H9 (cell line): ENCODE results near the gene UST. TPM values are rescaled to one million over a fixed set of nuclear protein-coding genes. Genes with fewer than 3 reads are reported as not detected.

ENCODE experiments used
- DNase-seq: peaks from one replicate; pipeline ENCODE4 v3.0.0-alpha.2; 2017
- H2AFZ ChIP-seq: one replicate; pipeline ENCODE4 v1.6.1; 2013; ENCODE audit warnings: mild to moderate bottlenecking, low read length, control low read depth, moderate library complexity
- H2AK5ac ChIP-seq: 2 replicates; pipeline ENCODE4 v1.6.1; 2013; ENCODE audit warnings: low read length, control low read depth, mixed read lengths; ENCODE audit not compliant: insufficient read length
- H2BK120ac ChIP-seq: one replicate; pipeline ENCODE4 v1.6.1; 2013; ENCODE audit warnings: low read depth, mild to moderate bottlenecking, low read length, control low read depth, inconsistent platforms; ENCODE audit not compliant: poor library complexity, severe bottlenecking
- H2BK12ac ChIP-seq: 2 replicates; pipeline ENCODE4 v1.6.1; 2013; ENCODE audit warnings: low read length, control low read depth, mixed read lengths, low read depth; ENCODE audit not compliant: insufficient read length
- H2BK15ac ChIP-seq: 2 replicates; pipeline ENCODE4 v1.6.1; 2013; ENCODE audit warnings: low read depth, low read length, control low read depth
- H2BK20ac ChIP-seq: one replicate; pipeline ENCODE4 v1.6.1; 2013; ENCODE audit warnings: low read depth, mild to moderate bottlenecking, low read length, control low read depth, inconsistent platforms; ENCODE audit not compliant: poor library complexity, severe bottlenecking
- H2BK5ac ChIP-seq: 2 replicates; pipeline ENCODE4 v1.6.1; 2013; ENCODE audit warnings: low read length, control low read depth, mixed read lengths; ENCODE audit not compliant: insufficient read length
- H3K14ac ChIP-seq: 2 replicates; pipeline ENCODE4 v1.6.1; 2013; ENCODE audit warnings: low read length, control low read depth; ENCODE audit not compliant: insufficient read depth
- H3K18ac ChIP-seq: 2 replicates; pipeline ENCODE4 v1.6.1; 2013; ENCODE audit warnings: low read depth, mild to moderate bottlenecking, mixed read lengths, low read length, control low read depth; ENCODE audit not compliant: insufficient read length
- H3K23ac ChIP-seq: 2 replicates; pipeline ENCODE4 v1.6.1; 2013; ENCODE audit warnings: low read length, control low read depth, mixed read lengths, low read depth; ENCODE audit not compliant: insufficient read length
- H3K23me2 ChIP-seq: 2 replicates; pipeline ENCODE4 v1.6.1; 2013; ENCODE audit warnings: low read depth, mild to moderate bottlenecking, mixed read lengths, low read length, control low read depth; ENCODE audit not compliant: insufficient read length, poor library complexity, severe bottlenecking
- H3K27ac ChIP-seq: 2 replicates; pipeline ENCODE4 v1.5.1; 2013; ENCODE audit warnings: low read length, control low read depth, mixed read lengths, low read depth; ENCODE audit not compliant: insufficient read length
- H3K27me3 ChIP-seq: 2 replicates; pipeline ENCODE4 v1.6.1; 2013; ENCODE audit warnings: low read length, control low read depth, inconsistent platforms; ENCODE audit not compliant: insufficient read depth
- H3K4ac ChIP-seq: 2 replicates; pipeline ENCODE4 v1.6.1; 2013; ENCODE audit warnings: low read depth, mild to moderate bottlenecking, control low read depth, inconsistent platforms, low read length, moderate library complexity
- H3K4me1 ChIP-seq: 2 replicates; pipeline ENCODE4 v1.6.1; 2013; ENCODE audit warnings: low read length, control low read depth, inconsistent platforms; ENCODE audit not compliant: insufficient read depth
- H3K4me2 ChIP-seq: 2 replicates; pipeline ENCODE4 v1.6.1; 2013; ENCODE audit warnings: low read length, control low read depth, mixed read lengths; ENCODE audit not compliant: insufficient read length, insufficient read depth
- H3K56ac ChIP-seq: 2 replicates; pipeline ENCODE4 v1.6.1; 2013; ENCODE audit warnings: low read depth, mild to moderate bottlenecking, mixed read lengths, low read length, control low read depth; ENCODE audit not compliant: insufficient read length
- H3K79me1 ChIP-seq: 2 replicates; pipeline ENCODE4 v1.6.1; 2013; ENCODE audit warnings: low read depth, mild to moderate bottlenecking, moderate library complexity, low read length, control low read depth, inconsistent platforms; ENCODE audit not compliant: insufficient read depth, poor library complexity, severe bottlenecking
- H3K79me2 ChIP-seq: 2 replicates; pipeline ENCODE4 v1.6.1; 2013; ENCODE audit warnings: low read length, control low read depth, inconsistent platforms; ENCODE audit not compliant: insufficient read depth
- H3K9ac ChIP-seq: 2 replicates; pipeline ENCODE4 v1.6.1; 2013; ENCODE audit warnings: low read length, control low read depth, mixed read lengths; ENCODE audit not compliant: insufficient read length; ENCODE audit errors: extremely low read depth
- H3K9me3 ChIP-seq: one replicate; pipeline ENCODE4 v1.6.1; 2013; ENCODE audit warnings: low read depth, low read length, inconsistent platforms; ENCODE audit not compliant: control insufficient read depth
- H3T11ph ChIP-seq: one replicate; pipeline ENCODE4 v1.6.1; 2013; ENCODE audit warnings: mild to moderate bottlenecking, low read length, control low read depth, inconsistent platforms
- H4K20me1 ChIP-seq: one replicate; pipeline ENCODE4 v1.6.1; 2013; ENCODE audit not compliant: control insufficient read depth, insufficient read length, insufficient read depth
- H4K5ac ChIP-seq: 2 replicates; pipeline ENCODE4 v1.6.1; 2013; ENCODE audit warnings: low read depth, mild to moderate bottlenecking, mixed read lengths, low read length, control low read depth; ENCODE audit not compliant: insufficient read length
- H4K8ac ChIP-seq: replicated peaks from 2 replicates; pipeline ENCODE4 v1.6.1; 2013; ENCODE audit warnings: low read length, control low read depth, mixed read lengths, low read depth; ENCODE audit not compliant: insufficient read length
- H4K91ac ChIP-seq: 2 replicates; pipeline ENCODE4 v1.6.1; 2013; ENCODE audit warnings: low read depth, mild to moderate bottlenecking, moderate library complexity, mixed read lengths, low read length, control low read depth; ENCODE audit not compliant: insufficient read length
- H3K27ac Mint-ChIP-seq, 3 experiments: 2 replicates in 2 of 3; 3 replicates in 1 of 3; pipeline ENCODE4 v1.8.0; 2020 to 2021; ENCODE audit warnings: mixed read lengths in 3 of 3, mild to moderate bottlenecking in 1 of 3, moderate library complexity in 1 of 3
- H3K27me3 Mint-ChIP-seq: 2 replicates; pipeline ENCODE4 v1.8.0; 2021; ENCODE audit warnings: low read depth, mild to moderate bottlenecking, moderate library complexity, mixed read lengths
- H3K36me3 Mint-ChIP-seq, 3 experiments: 2 replicates in 2 of 3; 3 replicates in 1 of 3; pipeline ENCODE4 v1.8.0; 2020 to 2021; ENCODE audit warnings: low read depth in 3 of 3, mixed read lengths in 3 of 3; ENCODE audit not compliant: insufficient read depth in 1 of 3
- H3K4me1 Mint-ChIP-seq, 2 experiments: 2 replicates each; pipeline ENCODE4 v1.8.0; 2020; ENCODE audit warnings: mixed read lengths in 2 of 2
- H3K4me3 Mint-ChIP-seq, 2 experiments: 2 replicates in 1 of 2; 3 replicates in 1 of 2; pipeline ENCODE4 v1.8.0; 2020 to 2021; ENCODE audit warnings: mild to moderate bottlenecking in 2 of 2, mixed read lengths in 2 of 2, moderate library complexity in 1 of 2
- H3K9me3 Mint-ChIP-seq, 2 experiments: 2 replicates in 1 of 2; 3 replicates in 1 of 2; pipeline ENCODE4 v1.8.0; 2020; ENCODE audit warnings: mild to moderate bottlenecking in 2 of 2, mixed read lengths in 2 of 2, moderate library complexity in 1 of 2
- WGBS: extraction: QIAGEN DNeasy Blood & Tissue Kit; methylation state at CpG from one replicate; pipeline ENCODE4 v1.1.7; 2013; ENCODE audit warnings: missing lambda C conversion rate, low lambda C conversion rate, mixed read lengths; ENCODE audit not compliant: insufficient read length; ENCODE audit errors: extremely low coverage; 5-methylcytosine and 5-hydroxymethylcytosine counted together
- total RNA-seq: library from RNA; stranded (reverse); gene quantifications from 2 replicates; pipeline ENCODE4 v1.2.1, GENCODE V29; 2021
- TF ChIP-seq, protein P1 (sequence below): fragments of 200-600 bp; sonication (generic); conservative IDR thresholded peaks from 3 replicates; pipeline ENCODE4 v1.8.0; 2021; ENCODE audit warnings: antibody characterized with exemption, mild to moderate bottlenecking

Gene UST
- total RNA-seq, 1 experiment from 2014 or later, result 14.4 TPM

DNA sequence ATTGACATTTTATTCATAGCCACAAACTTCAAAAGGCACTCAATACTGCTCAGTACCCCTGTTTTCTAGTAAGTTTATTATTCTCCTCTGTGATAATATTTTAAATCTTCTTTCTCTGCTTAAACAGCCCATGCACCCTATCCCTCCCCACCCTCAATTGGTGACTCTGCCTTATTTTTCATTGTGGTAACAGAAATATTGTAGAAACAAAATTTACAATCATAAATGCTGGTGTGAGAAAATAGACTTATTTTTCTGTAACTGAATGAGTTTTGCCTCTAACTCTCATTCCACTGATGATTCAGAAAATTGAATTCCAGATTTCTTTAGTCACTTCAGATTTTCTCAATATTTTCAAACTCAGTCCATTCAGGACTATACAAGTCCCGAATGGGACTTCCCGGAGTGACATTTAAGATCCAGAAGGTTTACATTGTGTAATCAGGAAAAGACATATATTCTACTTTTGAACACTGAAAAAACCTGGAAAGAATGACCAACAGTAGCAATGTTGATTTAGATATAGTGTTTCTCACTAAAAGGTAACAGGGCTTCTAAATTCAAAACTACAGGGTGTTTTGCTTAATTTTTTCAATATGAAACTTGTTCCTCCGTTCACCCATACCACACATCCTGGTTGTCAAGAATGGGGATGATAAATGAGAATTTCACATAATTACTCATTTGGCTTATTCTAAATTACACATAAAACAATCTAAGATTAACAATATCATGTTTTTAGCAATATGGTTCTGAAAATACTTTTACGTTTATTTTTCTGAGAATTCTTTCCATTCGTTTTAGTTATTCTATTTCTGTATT is 34.8 kb upstream of the UST start:
- no peak for DNase-seq
- H2BK120ac ChIP-seq, result no peak overlapping the region

More for the DNA sequence above, 34.8 kb upstream of the UST start:
- Histone ChIP-seq H3K18ac (no peak overlapping the region), H4K8ac (no peak overlapping the region), H3K4me1 (no peaks in the 10 kb centered on the region), H3K79me1 (no peaks in the 10 kb centered on the region), H2AK5ac (no peak overlapping the region), H2BK12ac (no peak overlapping the region), H3K14ac (no peak overlapping the region), H3K79me2 (no peaks in the 10 kb centered on the region), H2BK20ac (no peak overlapping the region), H3K27me3 (no peaks in the 10 kb centered on the region), H3K4me2 (no peak overlapping the region), H3K23ac (no peak overlapping the region), H3K23me2 (no peaks in the 10 kb centered on the region), H3K9ac (no peak overlapping the region), H4K20me1 (no peaks in the 10 kb centered on the region), H3K4ac (no peak overlapping the region), H2AFZ (no peak overlapping the region), H2BK5ac (no peak overlapping the region), H3K56ac (no peak overlapping the region), H3T11ph (no peak overlapping the region), H3K27ac (no peak overlapping the region), H4K91ac (no peak overlapping the region), H2BK15ac (no peak overlapping the region), H4K5ac (no peak overlapping the region), H3K9me3 (no peaks in the 10 kb centered on the region)
- H3K36me3 Mint-ChIP-seq, result peaks cover 0 to 14% (median 4%) of the 10 kb centered on the region in 3 experiments; a peak in 4 of 7 replicates
- H3K4me3 Mint-ChIP-seq, result no peak overlapping the region
- WGBS, result no CpG with 5 or more reads among the region's 5 CpGs
- no peaks in the 10 kb centered on the region; the same call in 1 of the 2 replicates for H3K27me3 Mint-ChIP-seq
- peaks cover 0 to 3% of the 10 kb centered on the region in 2 experiments; a peak in 1 of 4 replicates for H3K4me1 Mint-ChIP-seq
- TF ChIP-seq, protein P1, sequence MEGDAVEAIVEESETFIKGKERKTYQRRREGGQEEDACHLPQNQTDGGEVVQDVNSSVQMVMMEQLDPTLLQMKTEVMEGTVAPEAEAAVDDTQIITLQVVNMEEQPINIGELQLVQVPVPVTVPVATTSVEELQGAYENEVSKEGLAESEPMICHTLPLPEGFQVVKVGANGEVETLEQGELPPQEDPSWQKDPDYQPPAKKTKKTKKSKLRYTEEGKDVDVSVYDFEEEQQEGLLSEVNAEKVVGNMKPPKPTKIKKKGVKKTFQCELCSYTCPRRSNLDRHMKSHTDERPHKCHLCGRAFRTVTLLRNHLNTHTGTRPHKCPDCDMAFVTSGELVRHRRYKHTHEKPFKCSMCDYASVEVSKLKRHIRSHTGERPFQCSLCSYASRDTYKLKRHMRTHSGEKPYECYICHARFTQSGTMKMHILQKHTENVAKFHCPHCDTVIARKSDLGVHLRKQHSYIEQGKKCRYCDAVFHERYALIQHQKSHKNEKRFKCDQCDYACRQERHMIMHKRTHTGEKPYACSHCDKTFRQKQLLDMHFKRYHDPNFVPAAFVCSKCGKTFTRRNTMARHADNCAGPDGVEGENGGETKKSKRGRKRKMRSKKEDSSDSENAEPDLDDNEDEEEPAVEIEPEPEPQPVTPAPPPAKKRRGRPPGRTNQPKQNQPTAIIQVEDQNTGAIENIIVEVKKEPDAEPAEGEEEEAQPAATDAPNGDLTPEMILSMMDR, result no peak
- no peak overlapping the region; a peak in 1 of 7 replicates for H3K27ac Mint-ChIP-seq
- peaks cover 6 to 18% of the 10 kb centered on the region in 2 experiments for H3K9me3 Mint-ChIP-seq
